ENCODE data around the gene DCLK1. TPM values are rescaled to one million over a fixed set of nuclear protein-coding genes. Genes with fewer than 3 reads are reported as not detected.

Gene DCLK1
- total and polyA plus RNA-seq, 10 of the 15 experiments (the other 5 are each of a cell fraction or from before 2014, with no cell fraction given) = not detected

GRCh38 chr13:36028359-36029025 is 102.7 kb downstream of the DCLK1 start (continued):
- TF ChIP-seq ATF2 (IDR thresholded peaks at IDR 0.05; ENCODE audit: low read length) (no peak), POLR2A (IDR thresholded peaks at IDR 0.05; ENCODE audit: low read depth, low read length) (no peak), HDGF (IDR thresholded peaks at IDR 0.05) (no peak), GABPA (IDR thresholded peaks at IDR 0.05; ENCODE audit: low read depth) (no peak), KLF5 (IDR thresholded peaks at IDR 0.05; ENCODE audit: partially characterized antibody) (no peak), SPI1 (IDR thresholded peaks at IDR 0.05; ENCODE audit: borderline replicate concordance, insufficient read depth, low read depth, low read length) (no peak), POLR2AphosphoS2 (IDR thresholded peaks at IDR 0.05; ENCODE audit: low read depth, low read length) (no peak), ZSCAN29 (IDR thresholded peaks at IDR 0.05) (no peak), E2F4 (IDR thresholded peaks at IDR 0.05; ENCODE audit: low read depth, low read length) (no peak), CHD2 (IDR thresholded peaks at IDR 0.05; ENCODE audit: borderline replicate concordance, low read depth, low read length) (no peak), ZNF622 (IDR thresholded peaks at IDR 0.05) (no peak), ZBED1 (IDR thresholded peaks at IDR 0.05; ENCODE audit: borderline replicate concordance) (no peak)
- TF ChIP-seq, protein P1, sequence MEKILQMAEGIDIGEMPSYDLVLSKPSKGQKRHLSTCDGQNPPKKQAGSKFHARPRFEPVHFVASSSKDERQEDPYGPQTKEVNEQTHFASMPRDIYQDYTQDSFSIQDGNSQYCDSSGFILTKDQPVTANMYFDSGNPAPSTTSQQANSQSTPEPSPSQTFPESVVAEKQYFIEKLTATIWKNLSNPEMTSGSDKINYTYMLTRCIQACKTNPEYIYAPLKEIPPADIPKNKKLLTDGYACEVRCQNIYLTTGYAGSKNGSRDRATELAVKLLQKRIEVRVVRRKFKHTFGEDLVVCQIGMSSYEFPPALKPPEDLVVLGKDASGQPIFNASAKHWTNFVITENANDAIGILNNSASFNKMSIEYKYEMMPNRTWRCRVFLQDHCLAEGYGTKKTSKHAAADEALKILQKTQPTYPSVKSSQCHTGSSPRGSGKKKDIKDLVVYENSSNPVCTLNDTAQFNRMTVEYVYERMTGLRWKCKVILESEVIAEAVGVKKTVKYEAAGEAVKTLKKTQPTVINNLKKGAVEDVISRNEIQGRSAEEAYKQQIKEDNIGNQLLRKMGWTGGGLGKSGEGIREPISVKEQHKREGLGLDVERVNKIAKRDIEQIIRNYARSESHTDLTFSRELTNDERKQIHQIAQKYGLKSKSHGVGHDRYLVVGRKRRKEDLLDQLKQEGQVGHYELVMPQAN (conservative IDR thresholded peaks at IDR 0.05) = no peak
